ENCODE data around the gene SOCS6.

GRCh38 chr18:70339915-70340314 lies 51.1 kb downstream of the SOCS6 start:
- TF ChIP-seq, protein P1, sequence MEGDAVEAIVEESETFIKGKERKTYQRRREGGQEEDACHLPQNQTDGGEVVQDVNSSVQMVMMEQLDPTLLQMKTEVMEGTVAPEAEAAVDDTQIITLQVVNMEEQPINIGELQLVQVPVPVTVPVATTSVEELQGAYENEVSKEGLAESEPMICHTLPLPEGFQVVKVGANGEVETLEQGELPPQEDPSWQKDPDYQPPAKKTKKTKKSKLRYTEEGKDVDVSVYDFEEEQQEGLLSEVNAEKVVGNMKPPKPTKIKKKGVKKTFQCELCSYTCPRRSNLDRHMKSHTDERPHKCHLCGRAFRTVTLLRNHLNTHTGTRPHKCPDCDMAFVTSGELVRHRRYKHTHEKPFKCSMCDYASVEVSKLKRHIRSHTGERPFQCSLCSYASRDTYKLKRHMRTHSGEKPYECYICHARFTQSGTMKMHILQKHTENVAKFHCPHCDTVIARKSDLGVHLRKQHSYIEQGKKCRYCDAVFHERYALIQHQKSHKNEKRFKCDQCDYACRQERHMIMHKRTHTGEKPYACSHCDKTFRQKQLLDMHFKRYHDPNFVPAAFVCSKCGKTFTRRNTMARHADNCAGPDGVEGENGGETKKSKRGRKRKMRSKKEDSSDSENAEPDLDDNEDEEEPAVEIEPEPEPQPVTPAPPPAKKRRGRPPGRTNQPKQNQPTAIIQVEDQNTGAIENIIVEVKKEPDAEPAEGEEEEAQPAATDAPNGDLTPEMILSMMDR (conservative IDR thresholded peaks at IDR 0.05 in 1 of 2, IDR thresholded peaks at IDR 0.05 in 1 of 2; ENCODE audit: low read depth in 1 of 2, low read length in 2 of 2) = no peak
- TF ChIP-seq EZH2 (IDR thresholded peaks at IDR 0.05; ENCODE audit: low read length, missing control alignments) = no peak
